HepG2 (cell line): Measurements from ENCODE around the gene B4GALT5. TPM values are rescaled to one million over a fixed set of nuclear protein-coding genes. Genes with fewer than 3 reads are reported as not detected.
A peak's percentile ranks its signal among the peaks of the same experiment; 100 is the strongest.

Experiments
- EP300 ChIP-seq, 3 experiments: sonication (generic) in 1 of 3; formaldehyde crosslinking in 1 of 3; IDR thresholded peaks; 2 replicates each; pipeline versions ENCODE4 v1.5.1 to v1.6.1; 2011 to 2020; ENCODE audit warnings: low read depth in 2 of 3, low read length in 2 of 3, borderline replicate concordance in 1 of 3, improper control_type of control experiment in 1 of 3, mild to moderate bottlenecking in 1 of 3, missing genetic modification reagents in 1 of 3, moderate library complexity in 1 of 3
- ESRRA ChIP-seq: sonication (generic); formaldehyde crosslinking; IDR thresholded peaks from 2 replicates; pipeline ENCODE4 v1.5.1; 2020; ENCODE audit warnings: mild to moderate bottlenecking, low read depth, missing genetic modification reagents
- HNF4A ChIP-seq: sonication (generic); formaldehyde crosslinking; IDR thresholded peaks from 2 replicates; pipeline ENCODE4 v1.4.0; 2020; ENCODE audit warnings: missing genetic modification reagents
- MAFF ChIP-seq: IDR thresholded peaks from 2 replicates; pipeline ENCODE4 v1.6.1; 2011; ENCODE audit warnings: low read depth, low read length, improper control_type of control experiment
- MAZ ChIP-seq, 2 experiments: sonication (generic) in 1 of 2; formaldehyde crosslinking in 1 of 2; IDR thresholded peaks; 2 replicates each; pipeline versions ENCODE4 v1.5.0 to v1.6.1; 2012 to 2020; ENCODE audit warnings: low read depth in 2 of 2, mild to moderate bottlenecking in 2 of 2, borderline replicate concordance in 1 of 2, improper control_type of control experiment in 1 of 2, low read length in 1 of 2, missing genetic modification reagents in 1 of 2, moderate library complexity in 1 of 2
- NR2F6 ChIP-seq, 2 experiments: IDR thresholded peaks; 2 replicates each; pipeline ENCODE4 v1.6.1; 2016; ENCODE audit warnings: antibody characterized with exemption in 1 of 2, mild to moderate bottlenecking in 1 of 2
- SAP130 ChIP-seq: IDR thresholded peaks from 2 replicates; pipeline ENCODE4 v1.6.1; 2016; ENCODE audit warnings: low read depth
- SOX6 ChIP-seq, 2 experiments: fragments of 450-650 bp in 1 of 2; sonication (generic) in 1 of 2; formaldehyde crosslinking in 1 of 2; IDR thresholded peaks; 2 replicates each; pipeline versions ENCODE4 v1.4.0 to v1.6.1; 2017 to 2020; ENCODE audit warnings: antibody characterized with exemption in 1 of 2, mild to moderate bottlenecking in 1 of 2, missing genetic modification reagents in 1 of 2
- TCF7 ChIP-seq: sonication (generic); IDR thresholded peaks from 2 replicates; pipeline ENCODE4 v1.6.1; 2016; ENCODE audit warnings: antibody characterized with exemption, low read depth
- ZNF160 ChIP-seq: sonication (generic); formaldehyde crosslinking; IDR thresholded peaks from 2 replicates; pipeline ENCODE4 v1.8.0; 2022; ENCODE audit warnings: mild to moderate bottlenecking, inconsistent platforms, missing genetic modification reagents
- ZNF235 ChIP-seq: sonication (generic); formaldehyde crosslinking; IDR thresholded peaks from 2 replicates; pipeline ENCODE4 v1.8.1; 2023; ENCODE audit warnings: mild to moderate bottlenecking, missing genetic modification reagents, borderline replicate concordance
- ZNF546 ChIP-seq: sonication (generic); formaldehyde crosslinking; conservative IDR thresholded peaks from 2 replicates; pipeline ENCODE4 v1.8.1; 2023; ENCODE audit warnings: mild to moderate bottlenecking, missing genetic modification reagents
- polyA plus RNA-seq, 8 experiments: library from polyadenylated mRNA; depleted of rRNA in 3 of 8; stranded (reverse) in 7 of 8; unstranded in 1 of 8; fragments of >200 nt; fragmentation: Illumina TruSeq in 4 of 8; extraction: Trizol in 4 of 8; gene quantifications; 2 replicates each; pipeline versions ENCODE4 v1.2.1 to v1.2.3, GENCODE V29; 2011 to 2016; ENCODE audit warnings: low read depth in 4 of 8, missing spikeins in 1 of 8, mixed read lengths in 1 of 8; ENCODE audit not compliant: insufficient read depth in 1 of 8
- total RNA-seq, 5 experiments: library from RNA; depleted of rRNA; stranded (reverse); fragments of >200 nt; fragmentation: Illumina TruSeq; extraction: Trizol; gene quantifications; 2 replicates each; pipeline ENCODE4 v1.2.3, GENCODE V29; 2016; ENCODE audit warnings: low read depth in 1 of 5
- TF ChIP-seq, protein P1 (sequence below): sonication (generic); formaldehyde crosslinking; IDR thresholded peaks from 2 replicates; pipeline ENCODE4 v1.4.0; 2020; ENCODE audit warnings: mild to moderate bottlenecking, missing genetic modification reagents, borderline replicate concordance
- TF ChIP-seq, protein P2 (sequence below): sonication (generic); formaldehyde crosslinking; IDR thresholded peaks from 2 replicates; pipeline ENCODE4 v1.5.1; 2020; ENCODE audit warnings: mild to moderate bottlenecking, missing genetic modification reagents, borderline replicate concordance
- TF ChIP-seq, protein P3 (sequence below): sonication (generic); formaldehyde crosslinking; IDR thresholded peaks from 2 replicates; pipeline ENCODE4 v1.5.0; 2020; ENCODE audit warnings: mild to moderate bottlenecking, missing genetic modification reagents

B4GALT5 gene
- total and polyA plus RNA-seq, 2 of the 13 experiments (the other 11 are each of a cell fraction or from before 2014, with no cell fraction given): 27.3 to 30.9 TPM

DNA sequence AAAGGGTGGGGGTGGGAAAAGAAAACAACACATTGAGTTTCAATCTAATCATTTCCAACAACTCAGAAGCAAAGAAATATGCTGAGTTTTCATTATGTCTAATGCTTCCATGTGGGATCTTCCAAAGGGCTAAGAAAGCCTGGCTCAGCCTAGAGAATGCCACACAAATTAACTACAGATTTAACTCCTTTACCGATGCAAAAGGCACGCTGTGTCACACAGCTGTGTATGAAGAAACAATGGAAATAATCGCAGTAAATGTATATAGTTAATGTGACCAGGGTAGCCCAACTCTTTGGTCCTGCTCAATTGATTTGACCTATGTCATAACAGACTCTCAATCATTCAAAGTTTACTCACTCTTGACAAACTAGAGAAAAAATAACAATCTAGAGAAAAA, 17.8 kb downstream of the B4GALT5 start (continued):
- TF ChIP-seq, protein P1, sequence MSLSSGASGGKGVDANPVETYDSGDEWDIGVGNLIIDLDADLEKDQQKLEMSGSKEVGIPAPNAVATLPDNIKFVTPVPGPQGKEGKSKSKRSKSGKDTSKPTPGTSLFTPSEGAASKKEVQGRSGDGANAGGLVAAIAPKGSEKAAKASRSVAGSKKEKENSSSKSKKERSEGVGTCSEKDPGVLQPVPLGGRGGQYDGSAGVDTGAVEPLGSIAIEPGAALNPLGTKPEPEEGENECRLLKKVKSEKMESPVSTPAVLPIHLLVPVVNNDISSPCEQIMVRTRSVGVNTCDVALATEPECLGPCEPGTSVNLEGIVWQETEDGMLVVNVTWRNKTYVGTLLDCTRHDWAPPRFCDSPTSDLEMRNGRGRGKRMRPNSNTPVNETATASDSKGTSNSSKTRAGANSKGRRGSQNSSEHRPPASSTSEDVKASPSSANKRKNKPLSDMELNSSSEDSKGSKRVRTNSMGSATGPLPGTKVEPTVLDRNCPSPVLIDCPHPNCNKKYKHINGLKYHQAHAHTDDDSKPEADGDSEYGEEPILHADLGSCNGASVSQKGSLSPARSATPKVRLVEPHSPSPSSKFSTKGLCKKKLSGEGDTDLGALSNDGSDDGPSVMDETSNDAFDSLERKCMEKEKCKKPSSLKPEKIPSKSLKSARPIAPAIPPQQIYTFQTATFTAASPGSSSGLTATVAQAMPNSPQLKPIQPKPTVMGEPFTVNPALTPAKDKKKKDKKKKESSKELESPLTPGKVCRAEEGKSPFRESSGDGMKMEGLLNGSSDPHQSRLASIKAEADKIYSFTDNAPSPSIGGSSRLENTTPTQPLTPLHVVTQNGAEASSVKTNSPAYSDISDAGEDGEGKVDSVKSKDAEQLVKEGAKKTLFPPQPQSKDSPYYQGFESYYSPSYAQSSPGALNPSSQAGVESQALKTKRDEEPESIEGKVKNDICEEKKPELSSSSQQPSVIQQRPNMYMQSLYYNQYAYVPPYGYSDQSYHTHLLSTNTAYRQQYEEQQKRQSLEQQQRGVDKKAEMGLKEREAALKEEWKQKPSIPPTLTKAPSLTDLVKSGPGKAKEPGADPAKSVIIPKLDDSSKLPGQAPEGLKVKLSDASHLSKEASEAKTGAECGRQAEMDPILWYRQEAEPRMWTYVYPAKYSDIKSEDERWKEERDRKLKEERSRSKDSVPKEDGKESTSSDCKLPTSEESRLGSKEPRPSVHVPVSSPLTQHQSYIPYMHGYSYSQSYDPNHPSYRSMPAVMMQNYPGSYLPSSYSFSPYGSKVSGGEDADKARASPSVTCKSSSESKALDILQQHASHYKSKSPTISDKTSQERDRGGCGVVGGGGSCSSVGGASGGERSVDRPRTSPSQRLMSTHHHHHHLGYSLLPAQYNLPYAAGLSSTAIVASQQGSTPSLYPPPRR: 0 out of 2 replicates have a peak, but pooled peaks have one; percentile 32
- TF ChIP-seq TCF7 (peak; percentile 41), ZNF546 (CRISPR knock-in tag) (no peak), MAZ (IDR thresholded peaks at IDR 0.05; ENCODE audit: borderline replicate concordance, low read depth, low read length) (no peak), MAZ (CRISPR knock-in tag; IDR thresholded peaks at IDR 0.05; ENCODE audit: low read depth) (peak; percentile 17; the same call in 1 of the 2 replicates), NR2F6 (IDR thresholded peaks at IDR 0.05) (peak; percentile 91), NR2F6 (CRISPR knock-in tag; IDR thresholded peaks at IDR 0.05) (peak; percentile 88), ESRRA (CRISPR knock-in tag) (no peak), MAFF (peak; percentile 82), SOX6 (IDR thresholded peaks at IDR 0.05) (no peak), SOX6 (CRISPR knock-in tag; IDR thresholded peaks at IDR 0.05) (peak; percentile 69; the same call in 1 of the 2 replicates), EP300 (IDR thresholded peaks at IDR 0.05; ENCODE audit: low read depth in 2 of 2, low read length in 2 of 2) (peak in 1 of 2 experiments; percentile 52; a peak in 1 of 4 replicates), EP300 (CRISPR knock-in tag; IDR thresholded peaks at IDR 0.05; ENCODE audit: borderline replicate concordance) (no peak), ZNF235 (CRISPR knock-in tag) (no peak), HNF4A (CRISPR knock-in tag) (peak; percentile 32; the same call in 1 of the 2 replicates), ZNF160 (no peak), SAP130 (CRISPR knock-in tag) (peak; percentile 25; the same call in 1 of the 2 replicates)
- TF ChIP-seq, protein P2, sequence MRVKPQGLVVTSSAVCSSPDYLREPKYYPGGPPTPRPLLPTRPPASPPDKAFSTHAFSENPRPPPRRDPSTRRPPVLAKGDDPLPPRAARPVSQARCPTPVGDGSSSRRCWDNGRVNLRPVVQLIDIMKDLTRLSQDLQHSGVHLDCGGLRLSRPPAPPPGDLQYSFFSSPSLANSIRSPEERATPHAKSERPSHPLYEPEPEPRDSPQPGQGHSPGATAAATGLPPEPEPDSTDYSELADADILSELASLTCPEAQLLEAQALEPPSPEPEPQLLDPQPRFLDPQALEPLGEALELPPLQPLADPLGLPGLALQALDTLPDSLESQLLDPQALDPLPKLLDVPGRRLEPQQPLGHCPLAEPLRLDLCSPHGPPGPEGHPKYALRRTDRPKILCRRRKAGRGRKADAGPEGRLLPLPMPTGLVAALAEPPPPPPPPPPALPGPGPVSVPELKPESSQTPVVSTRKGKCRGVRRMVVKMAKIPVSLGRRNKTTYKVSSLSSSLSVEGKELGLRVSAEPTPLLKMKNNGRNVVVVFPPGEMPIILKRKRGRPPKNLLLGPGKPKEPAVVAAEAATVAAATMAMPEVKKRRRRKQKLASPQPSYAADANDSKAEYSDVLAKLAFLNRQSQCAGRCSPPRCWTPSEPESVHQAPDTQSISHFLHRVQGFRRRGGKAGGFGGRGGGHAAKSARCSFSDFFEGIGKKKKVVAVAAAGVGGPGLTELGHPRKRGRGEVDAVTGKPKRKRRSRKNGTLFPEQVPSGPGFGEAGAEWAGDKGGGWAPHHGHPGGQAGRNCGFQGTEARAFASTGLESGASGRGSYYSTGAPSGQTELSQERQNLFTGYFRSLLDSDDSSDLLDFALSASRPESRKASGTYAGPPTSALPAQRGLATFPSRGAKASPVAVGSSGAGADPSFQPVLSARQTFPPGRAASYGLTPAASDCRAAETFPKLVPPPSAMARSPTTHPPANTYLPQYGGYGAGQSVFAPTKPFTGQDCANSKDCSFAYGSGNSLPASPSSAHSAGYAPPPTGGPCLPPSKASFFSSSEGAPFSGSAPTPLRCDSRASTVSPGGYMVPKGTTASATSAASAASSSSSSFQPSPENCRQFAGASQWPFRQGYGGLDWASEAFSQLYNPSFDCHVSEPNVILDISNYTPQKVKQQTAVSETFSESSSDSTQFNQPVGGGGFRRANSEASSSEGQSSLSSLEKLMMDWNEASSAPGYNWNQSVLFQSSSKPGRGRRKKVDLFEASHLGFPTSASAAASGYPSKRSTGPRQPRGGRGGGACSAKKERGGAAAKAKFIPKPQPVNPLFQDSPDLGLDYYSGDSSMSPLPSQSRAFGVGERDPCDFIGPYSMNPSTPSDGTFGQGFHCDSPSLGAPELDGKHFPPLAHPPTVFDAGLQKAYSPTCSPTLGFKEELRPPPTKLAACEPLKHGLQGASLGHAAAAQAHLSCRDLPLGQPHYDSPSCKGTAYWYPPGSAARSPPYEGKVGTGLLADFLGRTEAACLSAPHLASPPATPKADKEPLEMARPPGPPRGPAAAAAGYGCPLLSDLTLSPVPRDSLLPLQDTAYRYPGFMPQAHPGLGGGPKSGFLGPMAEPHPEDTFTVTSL (CRISPR knock-in tag): peak; percentile 52; the same call in 1 of the 2 replicates
- TF ChIP-seq, protein P3, sequence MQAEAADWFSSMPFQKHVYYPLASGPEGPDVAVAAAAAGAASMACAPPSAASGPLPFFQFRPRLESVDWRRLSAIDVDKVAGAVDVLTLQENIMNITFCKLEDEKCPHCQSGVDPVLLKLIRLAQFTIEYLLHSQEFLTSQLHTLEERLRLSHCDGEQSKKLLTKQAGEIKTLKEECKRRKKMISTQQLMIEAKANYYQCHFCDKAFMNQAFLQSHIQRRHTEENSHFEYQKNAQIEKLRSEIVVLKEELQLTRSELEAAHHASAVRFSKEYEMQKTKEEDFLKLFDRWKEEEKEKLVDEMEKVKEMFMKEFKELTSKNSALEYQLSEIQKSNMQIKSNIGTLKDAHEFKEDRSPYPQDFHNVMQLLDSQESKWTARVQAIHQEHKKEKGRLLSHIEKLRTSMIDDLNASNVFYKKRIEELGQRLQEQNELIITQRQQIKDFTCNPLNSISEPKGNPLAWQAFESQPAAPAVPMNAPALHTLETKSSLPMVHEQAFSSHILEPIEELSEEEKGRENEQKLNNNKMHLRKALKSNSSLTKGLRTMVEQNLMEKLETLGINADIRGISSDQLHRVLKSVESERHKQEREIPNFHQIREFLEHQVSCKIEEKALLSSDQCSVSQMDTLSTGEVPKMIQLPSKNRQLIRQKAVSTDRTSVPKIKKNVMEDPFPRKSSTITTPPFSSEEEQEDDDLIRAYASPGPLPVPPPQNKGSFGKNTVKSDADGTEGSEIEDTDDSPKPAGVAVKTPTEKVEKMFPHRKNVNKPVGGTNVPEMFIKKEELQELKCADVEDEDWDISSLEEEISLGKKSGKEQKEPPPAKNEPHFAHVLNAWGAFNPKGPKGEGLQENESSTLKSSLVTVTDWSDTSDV (CRISPR knock-in tag): no peak
